ENCODE measurements around the gene COL5A3. TPM values are rescaled to one million over a fixed set of nuclear protein-coding genes. Genes with fewer than 3 reads are reported as not detected.
A peak's percentile ranks its signal among the peaks of the same experiment; 100 is the strongest.
"Not testable (repeated sequence)": the region's sequence is repeated elsewhere in the genome, so short reads cannot be mapped to it uniquely, and the experiment has no call there.

The COL5A3 gene
- total RNA-seq, 1 experiment from 2014 or later = 0.11 TPM

DNA sequence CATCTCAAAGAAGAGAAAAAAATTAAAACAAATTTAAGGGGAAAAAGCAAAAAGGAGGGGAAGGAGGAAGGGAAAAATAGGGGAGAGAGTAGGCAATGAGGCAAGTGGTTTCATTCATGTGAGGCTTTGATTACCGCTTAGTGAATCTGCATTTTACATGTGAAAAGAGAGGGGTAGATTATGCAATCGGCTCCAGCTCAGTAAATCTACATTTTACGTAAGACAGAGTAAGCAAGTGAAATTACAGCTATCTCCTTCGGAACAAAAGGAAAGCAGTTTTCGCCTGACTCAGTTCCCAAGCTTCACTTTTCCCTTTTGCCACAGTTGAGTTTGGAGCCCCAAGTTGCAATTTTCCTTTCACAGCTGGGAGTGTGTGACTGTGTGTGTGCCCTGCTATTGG, 58.0 kb downstream of the COL5A3 start:
- H3K79me2 ChIP-seq (ENCODE audit: low read length) = no peaks in the 10 kb centered on the region
- CTCF ChIA-PET = interaction anchor here (0.5 kb wide), 1 partner anchor 24 kb away, joined by 3 read pairs; no protein-coding TSS in a partner anchor
- no peaks in the 10 kb centered on the region for H3K4me1 ChIP-seq (ENCODE audit: insufficient read depth, low read length)
- no peak overlapping the region for H3K27ac ChIP-seq (ENCODE audit: low read length)
- no peak overlapping the region for H2AFZ ChIP-seq (ENCODE audit: low read length)
- intact Hi-C loops (cut with micrococcal nuclease) = no loop called here
- no peak overlapping the region for H3K4me3 ChIP-seq (ENCODE audit: low read length)
- no peaks in the 10 kb centered on the region for H3K9me3 ChIP-seq (ENCODE audit: low read length)
- H3K9me2 ChIP-seq (replicated peaks; ENCODE audit: low read length) = no peaks in the 10 kb centered on the region
- no peaks in the 10 kb centered on the region for H4K20me1 ChIP-seq (ENCODE audit: low read length)
- no peaks in the 10 kb centered on the region for H3K36me3 ChIP-seq (ENCODE audit: low read depth, low read length)
- BruUV-seq (replicated peaks) = no TSS peak
- H3K27me3 ChIP-seq (ENCODE audit: low read length) = no peaks in the 10 kb centered on the region
- no peak overlapping the region for H3K9ac ChIP-seq (ENCODE audit: low read length)
- DNase-seq (no peak), ATAC-seq (no peak)
- TF ChIP-seq EZH2phosphoT487 (IDR thresholded peaks at IDR 0.05; ENCODE audit: borderline replicate concordance, low read length) (no peak), EZH2 (IDR thresholded peaks at IDR 0.05; ENCODE audit: low read length, unreplicated experiment) (no peak)
- TF ChIP-seq, protein P1, sequence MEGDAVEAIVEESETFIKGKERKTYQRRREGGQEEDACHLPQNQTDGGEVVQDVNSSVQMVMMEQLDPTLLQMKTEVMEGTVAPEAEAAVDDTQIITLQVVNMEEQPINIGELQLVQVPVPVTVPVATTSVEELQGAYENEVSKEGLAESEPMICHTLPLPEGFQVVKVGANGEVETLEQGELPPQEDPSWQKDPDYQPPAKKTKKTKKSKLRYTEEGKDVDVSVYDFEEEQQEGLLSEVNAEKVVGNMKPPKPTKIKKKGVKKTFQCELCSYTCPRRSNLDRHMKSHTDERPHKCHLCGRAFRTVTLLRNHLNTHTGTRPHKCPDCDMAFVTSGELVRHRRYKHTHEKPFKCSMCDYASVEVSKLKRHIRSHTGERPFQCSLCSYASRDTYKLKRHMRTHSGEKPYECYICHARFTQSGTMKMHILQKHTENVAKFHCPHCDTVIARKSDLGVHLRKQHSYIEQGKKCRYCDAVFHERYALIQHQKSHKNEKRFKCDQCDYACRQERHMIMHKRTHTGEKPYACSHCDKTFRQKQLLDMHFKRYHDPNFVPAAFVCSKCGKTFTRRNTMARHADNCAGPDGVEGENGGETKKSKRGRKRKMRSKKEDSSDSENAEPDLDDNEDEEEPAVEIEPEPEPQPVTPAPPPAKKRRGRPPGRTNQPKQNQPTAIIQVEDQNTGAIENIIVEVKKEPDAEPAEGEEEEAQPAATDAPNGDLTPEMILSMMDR (conservative IDR thresholded peaks at IDR 0.05; ENCODE audit: low read depth, low read length) = no peak
- no peak overlapping the region for H3K4me2 ChIP-seq (ENCODE audit: low read length)
- POLR2A ChIA-PET (ENCODE audit: unreplicated experiment) = no interaction called here
- H3F3A ChIP-seq (ENCODE audit: low read length, unreplicated experiment) = no peaks in the 10 kb centered on the region

DNA sequence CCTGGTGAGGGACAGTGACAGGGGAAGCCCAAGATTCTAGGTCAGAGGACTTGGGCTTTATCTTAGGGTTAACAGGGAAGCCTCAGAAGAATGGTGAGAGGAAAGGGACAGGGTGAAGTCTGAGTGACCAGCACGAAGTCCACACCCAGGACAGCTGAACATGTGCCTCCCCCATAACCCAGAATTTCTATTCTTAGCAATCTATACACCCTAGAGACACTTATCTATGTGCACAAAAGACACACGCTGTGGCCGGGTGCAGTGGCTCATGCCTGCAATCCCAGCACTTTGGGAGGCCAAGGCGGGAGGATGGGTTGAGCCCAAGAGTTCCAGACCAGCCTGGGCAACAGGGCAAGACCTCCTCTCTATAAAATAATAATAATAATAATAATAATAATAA, 62.9 kb downstream of the COL5A3 start:
- H3K4me3 ChIP-seq (ENCODE audit: low read length) = no peak overlapping the region
- H3K4me1 ChIP-seq (ENCODE audit: insufficient read depth, low read length) = peaks cover 17% of the 10 kb centered on the region
- ATAC-seq (no peak), DNase-seq (no peak)
- no peak for TF ChIP-seq EZH2 (IDR thresholded peaks at IDR 0.05; ENCODE audit: low read length, unreplicated experiment)
- TF ChIP-seq, protein P1 (conservative IDR thresholded peaks at IDR 0.05; ENCODE audit: low read depth, low read length) = no peak
- no peak for TF ChIP-seq EZH2phosphoT487 (IDR thresholded peaks at IDR 0.05; ENCODE audit: borderline replicate concordance, low read length)
- POLR2A ChIA-PET (ENCODE audit: unreplicated experiment) = no interaction called here
- no peaks in the 10 kb centered on the region for H3K79me2 ChIP-seq (ENCODE audit: low read length)
- no peaks in the 10 kb centered on the region for H3K9me2 ChIP-seq (replicated peaks; ENCODE audit: low read length)
- H3K27ac ChIP-seq (ENCODE audit: low read length) = no peak overlapping the region
- no peaks in the 10 kb centered on the region for H3K9me3 ChIP-seq (ENCODE audit: low read length)
- no peaks in the 10 kb centered on the region for H3F3A ChIP-seq (ENCODE audit: low read length, unreplicated experiment)
- CTCF ChIA-PET = no interaction called here
- no peak overlapping the region for H3K9ac ChIP-seq (ENCODE audit: low read length)
- no TSS peak for BruUV-seq (replicated peaks)
- H3K36me3 ChIP-seq (ENCODE audit: low read depth, low read length) = no peaks in the 10 kb centered on the region
- no peaks in the 10 kb centered on the region for H3K27me3 ChIP-seq (ENCODE audit: low read length)
- H4K20me1 ChIP-seq (ENCODE audit: low read length) = no peaks in the 10 kb centered on the region
- no peak overlapping the region for H2AFZ ChIP-seq (ENCODE audit: low read length)
- intact Hi-C loops (cut with micrococcal nuclease) = loop anchor here (5.0 kb wide), 1 partner anchor 50 kb away; no protein-coding TSS in a partner anchor
- no peak overlapping the region for H3K4me2 ChIP-seq (ENCODE audit: low read length)

DNA sequence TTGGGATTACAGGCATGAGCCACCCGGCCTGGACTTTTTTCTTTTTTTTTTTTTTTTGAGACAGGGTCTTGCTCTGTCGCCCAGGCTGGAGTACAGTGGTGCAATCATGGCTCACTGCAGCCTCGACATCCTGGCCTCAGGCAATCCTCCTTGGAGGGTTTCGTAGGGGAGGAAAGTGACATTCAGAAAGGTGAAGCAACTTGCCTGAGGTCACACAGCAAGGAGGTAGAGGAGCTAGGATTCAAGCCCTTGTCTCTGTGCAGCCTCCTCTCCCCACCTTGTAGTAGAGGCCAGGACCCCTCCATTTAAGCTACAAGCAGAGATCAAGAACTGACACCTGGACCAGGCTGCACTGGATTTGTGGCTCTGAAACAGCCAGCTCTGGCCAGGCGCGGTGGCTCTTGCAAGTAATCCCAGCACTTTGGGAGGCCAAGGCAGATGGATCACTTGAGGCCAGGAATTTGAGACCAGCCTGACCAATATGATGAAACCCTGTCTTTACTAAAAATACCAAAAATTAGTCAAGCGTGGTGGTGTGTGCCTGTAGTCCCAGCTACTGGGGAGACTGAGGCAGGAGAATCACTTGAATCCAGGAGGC, 63.7 kb downstream of the COL5A3 start:
- Histone ChIP-seq H3K9ac (ENCODE audit: low read length) (peak overlapping the region; percentile 70), H3K4me1 (ENCODE audit: insufficient read depth, low read length) (peaks cover 17% of the 10 kb centered on the region)
- H3F3A ChIP-seq (ENCODE audit: low read length, unreplicated experiment); H4K20me1 ChIP-seq (ENCODE audit: low read length); H3K27me3 ChIP-seq (ENCODE audit: low read length); ATAC-seq; H3K9me3 ChIP-seq (ENCODE audit: low read length); BruUV-seq (replicated peaks); H3K4me2 ChIP-seq (ENCODE audit: low read length); H3K9me2 ChIP-seq (replicated peaks; ENCODE audit: low read length); H3K79me2 ChIP-seq (ENCODE audit: low read length); H3K27ac ChIP-seq (ENCODE audit: low read length); H3K36me3 ChIP-seq (ENCODE audit: low read depth, low read length); H2AFZ ChIP-seq (ENCODE audit: low read length); POLR2A ChIA-PET (ENCODE audit: unreplicated experiment); H3K4me3 ChIP-seq (ENCODE audit: low read length); DNase-seq; CTCF ChIA-PET: not testable (repeated sequence)
- intact Hi-C loops (cut with micrococcal nuclease) = loop anchor here (5.0 kb wide), 1 partner anchor 51 kb away; no protein-coding TSS in a partner anchor
